ENCODE data around the gene YIPF2.

Gene YIPF2

DNA sequence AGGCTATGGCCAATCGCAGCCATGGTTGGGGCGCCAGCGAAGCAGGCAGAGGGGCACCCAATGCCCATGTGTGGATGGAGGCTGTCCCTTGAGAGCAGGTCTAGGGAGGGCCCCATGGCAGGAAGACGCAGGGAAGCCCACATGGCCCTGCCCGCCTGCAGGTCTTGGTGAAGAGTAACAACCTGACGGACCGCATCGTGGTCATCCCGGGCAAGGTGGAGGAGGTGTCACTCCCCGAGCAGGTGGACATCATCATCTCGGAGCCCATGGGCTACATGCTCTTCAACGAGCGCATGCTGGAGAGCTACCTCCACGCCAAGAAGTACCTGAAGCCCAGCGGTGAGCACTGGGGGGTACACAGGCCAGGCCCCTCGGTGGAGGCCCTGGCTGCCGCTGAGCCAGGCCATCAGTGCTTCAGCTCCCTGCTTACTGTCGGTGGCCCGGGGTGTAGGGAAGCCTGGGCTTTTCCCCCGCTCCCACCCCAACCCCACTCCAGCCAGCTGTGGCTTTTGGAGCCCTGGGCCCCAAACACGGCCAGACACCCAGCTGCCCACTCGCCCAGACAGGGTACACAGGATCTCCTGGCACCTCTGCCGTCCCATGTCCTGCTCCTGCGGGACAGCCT, 14.6 kb downstream of the YIPF2 start:
- FAIRE-seq: no peak
- no peak for DNase-seq (ENCODE audit: insufficient read length, low spot score)

DNA sequence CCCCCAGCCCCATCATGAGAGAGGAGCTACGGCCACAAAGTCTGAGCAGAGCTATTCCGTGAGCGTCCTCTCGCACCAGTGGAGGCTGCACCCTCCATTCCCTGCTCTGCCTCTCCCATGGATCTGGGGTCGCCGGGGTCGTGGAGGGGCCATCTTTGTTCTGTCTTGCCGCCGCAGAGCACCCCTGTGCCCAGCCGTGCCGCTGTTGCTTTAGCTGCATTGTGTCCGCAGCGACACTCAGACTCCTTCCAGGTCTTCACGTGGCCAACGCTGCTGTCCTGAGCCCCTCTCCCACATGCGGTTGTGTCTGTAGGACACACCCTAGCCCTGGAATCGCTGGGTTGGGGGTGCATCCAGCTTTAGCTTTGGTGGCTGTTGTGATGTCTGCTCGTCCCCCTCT, 15.8 kb downstream of the YIPF2 start:
- FAIRE-seq (no peak), DNase-seq (ENCODE audit: insufficient read length, low spot score) (no peak)

DNA sequence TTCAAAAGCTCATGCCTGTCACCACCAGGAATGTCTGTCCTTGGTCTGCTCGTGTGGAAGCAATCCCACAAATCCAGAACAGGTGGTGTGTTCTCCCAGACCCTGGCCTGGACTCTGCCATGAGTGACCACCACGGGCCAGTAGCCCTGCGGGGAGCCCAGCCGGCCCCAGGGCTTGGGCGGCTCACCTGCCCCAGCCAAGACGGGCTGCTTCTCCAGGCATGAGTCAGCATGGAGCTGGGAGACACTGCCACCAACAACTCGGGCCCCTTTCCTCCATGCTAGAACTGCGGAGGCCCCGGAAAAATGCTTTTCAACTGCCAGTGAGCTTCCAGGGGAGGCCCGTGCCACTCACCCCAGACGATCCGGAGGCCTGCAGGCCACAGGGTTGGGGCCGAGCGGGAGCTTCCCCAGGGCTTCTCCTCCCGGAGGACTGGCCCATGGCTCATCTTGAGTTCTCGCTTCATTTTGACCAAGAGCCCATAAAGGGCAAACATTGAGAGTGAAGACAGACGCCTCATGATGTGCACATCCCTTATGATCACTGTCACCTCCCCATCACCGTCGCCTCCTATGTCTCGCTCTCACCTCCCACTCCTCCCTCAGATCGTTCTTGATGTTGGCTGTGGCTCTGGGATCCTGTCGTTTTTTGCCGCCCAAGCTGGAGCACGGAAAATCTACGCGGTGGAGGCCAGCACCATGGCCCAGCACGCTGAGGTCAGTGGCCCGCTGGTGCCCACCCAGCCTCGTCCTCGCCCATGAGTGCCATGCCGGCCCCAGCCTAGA, 16.7 kb downstream of the YIPF2 start:
- FAIRE-seq (no peak), DNase-seq (ENCODE audit: insufficient read length, low spot score) (no peak)

DNA sequence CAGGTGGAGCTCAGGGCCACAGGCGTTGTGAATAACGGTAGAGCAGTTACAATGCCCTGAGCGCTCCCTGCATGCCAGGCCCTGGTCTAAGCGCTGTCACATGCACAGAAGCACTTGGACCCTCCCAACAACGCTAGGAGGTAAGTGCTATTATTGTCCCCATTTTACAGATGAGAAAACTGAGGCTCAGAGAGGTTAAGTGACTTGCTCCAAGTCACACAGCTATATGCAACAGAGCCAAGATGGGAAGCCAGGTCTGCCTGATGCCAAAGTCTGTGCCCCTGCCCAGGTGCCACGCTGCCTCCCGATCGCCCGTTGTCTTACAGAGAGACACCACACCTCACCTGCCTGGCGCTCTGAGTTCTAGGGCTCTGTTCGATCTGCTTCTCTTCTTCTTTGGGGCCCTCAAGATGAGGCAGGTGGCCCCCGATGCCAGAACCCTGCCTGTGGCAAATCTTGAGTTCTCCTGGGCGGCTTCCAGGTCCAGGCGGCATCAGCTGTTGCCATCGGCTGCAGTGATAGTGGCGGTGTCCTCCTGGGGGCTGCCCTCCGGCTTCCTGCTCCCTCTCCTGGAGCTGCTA, 20.0 kb downstream of the YIPF2 start:
- DNase-seq (ENCODE audit: insufficient read length, low spot score) (no peak), FAIRE-seq (no peak)

DNA sequence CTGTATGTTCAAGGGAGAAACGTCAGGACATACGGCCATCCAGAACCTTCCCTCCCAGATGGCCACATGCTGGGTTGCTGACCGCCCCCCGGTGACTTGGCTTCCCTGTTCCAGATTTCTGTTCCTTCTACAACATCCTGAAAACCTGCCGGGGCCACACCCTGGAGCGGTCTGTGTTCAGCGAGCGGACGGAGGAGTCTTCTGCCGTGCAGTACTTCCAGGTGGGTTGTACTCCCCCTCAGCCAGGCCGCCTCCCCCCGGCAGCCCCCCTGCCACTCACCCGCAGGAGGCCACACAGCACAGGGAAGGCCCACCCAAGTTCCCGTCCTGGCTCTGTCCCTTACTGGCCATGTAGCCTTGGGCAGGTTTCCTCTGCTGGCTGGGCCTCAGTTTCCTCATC, 20.5 kb downstream of the YIPF2 start:
- peak; percentile 26 for FAIRE-seq
- DNase-seq (ENCODE audit: insufficient read length, low spot score): no peak

DNA sequence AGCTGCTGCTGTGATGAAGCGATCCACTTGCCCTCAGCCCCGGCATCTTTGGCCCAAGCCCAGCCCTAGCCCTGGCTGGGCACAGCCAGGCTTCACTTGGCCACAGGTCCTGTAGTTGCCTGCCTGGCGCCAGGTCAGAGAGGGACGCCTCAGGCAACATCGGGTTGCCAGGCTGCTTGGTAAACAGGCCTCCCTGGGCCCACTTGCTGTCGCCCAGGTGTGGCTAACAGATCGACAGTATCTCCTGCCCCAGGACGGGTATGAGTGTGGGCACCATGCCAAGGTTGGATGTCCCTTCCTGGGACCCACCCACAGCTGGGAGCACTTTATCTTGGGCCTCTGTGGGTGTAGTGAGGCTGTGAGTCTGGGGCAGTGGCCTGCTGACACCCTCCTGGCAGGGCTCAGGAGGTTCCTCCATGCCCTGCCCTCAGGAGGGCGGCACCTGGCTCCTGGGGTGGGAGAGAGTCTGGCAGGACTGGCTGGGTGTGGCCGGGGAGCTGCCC, 29.2 kb downstream of the YIPF2 start:
- FAIRE-seq: no peak

DNA sequence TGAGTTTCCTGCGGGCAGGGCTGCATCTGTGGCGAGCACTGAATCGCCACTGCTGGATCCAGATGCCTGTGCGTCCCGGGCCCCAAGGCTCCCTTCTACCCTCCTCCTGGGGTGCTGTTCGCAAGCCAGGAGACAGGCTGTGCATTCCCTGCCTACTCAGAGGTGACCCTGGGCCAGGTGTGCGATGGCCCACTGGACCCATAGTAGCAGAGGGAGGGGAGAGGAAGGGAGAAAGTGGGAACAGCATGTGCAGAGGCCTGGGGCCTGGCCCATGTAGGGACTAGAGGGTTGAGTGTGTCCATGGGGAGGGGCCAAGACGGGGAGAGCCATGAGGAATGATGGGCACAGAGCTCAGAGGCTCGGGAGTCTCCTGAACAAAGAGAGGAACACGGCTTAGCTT, 29.8 kb downstream of the YIPF2 start:
- no peak for FAIRE-seq
- DNase-seq (ENCODE audit: insufficient read length, low spot score): no peak

More for the DNA sequence above, 29.2 kb downstream of the YIPF2 start:
- DNase-seq (ENCODE audit: insufficient read length, low spot score): no peak

DNA sequence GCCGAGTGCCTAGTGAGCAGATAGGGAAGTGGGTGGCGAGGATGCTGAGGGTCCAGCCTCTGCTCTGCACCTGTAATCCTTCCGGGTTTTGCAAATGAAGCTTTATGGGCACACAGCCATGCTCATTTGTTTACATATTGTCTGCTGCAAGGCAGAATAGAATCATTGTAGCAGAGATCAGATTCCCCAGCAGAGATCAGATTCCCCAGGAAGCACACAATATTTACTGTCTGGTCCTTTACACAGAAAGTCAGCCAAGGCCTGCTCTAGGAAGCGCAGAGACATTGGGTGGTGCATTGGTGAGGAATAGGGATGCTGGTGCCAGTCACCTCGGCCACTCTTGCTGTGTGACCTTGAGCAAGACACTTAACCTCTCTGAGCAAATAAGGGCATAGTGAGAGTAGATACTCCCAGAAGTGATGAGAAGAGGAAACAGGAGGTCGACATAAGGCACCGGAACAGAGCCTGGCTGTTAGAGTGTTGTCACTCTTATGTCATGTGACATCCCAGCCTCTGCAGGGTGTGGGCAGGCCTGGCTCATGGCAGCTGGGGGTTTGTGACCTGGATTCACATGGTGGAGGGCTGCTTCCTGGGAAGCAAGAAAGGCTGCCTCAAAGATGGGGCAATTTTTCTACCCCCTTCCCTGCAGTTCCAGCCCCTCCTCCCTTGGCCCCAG, 31.4 kb downstream of the YIPF2 start:
- DNase-seq (ENCODE audit: insufficient read length, low spot score): no peak
- FAIRE-seq: no peak

DNA sequence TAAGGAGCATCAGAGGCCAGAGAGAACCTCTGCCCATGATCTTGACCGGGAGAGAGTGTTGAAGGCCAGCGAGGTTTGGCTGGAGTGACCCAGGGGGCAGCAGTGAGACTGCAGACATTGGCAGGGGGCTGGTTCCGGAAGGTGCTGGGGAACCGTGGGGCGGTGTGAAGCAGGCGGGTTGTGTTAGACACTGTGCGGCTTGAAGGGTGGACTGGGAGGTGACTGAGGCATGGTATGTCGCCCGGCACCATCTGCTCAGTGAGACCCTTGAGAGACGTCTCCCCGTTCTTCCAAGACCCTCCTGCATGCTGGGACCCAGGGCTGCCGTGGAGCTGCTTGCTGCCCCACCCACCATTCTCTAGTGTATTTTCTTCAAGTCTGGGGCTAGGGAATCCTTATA, 32.5 kb downstream of the YIPF2 start:
- no peak for FAIRE-seq

DNA sequence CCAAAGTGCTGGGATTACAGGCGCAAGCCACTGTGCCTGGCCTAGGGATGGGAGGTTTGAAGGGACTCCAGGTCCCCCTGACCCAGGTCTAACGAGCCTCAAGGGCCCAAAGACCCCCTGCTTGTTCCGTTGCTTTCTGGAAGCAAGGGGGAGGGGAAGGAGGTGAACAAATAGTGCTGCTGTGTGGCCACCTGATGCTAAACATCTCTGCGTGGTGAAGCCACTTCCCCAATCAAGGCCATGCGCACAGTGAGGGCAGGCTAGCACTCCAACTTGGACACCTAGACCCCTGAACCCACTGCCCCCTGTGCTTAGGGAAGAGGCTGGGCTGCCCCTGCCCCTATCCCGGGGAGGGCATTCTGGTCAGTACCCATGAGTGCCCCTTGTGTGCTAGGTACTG, 33.1 kb downstream of the YIPF2 start:
- FAIRE-seq (no peak), DNase-seq (ENCODE audit: insufficient read length, low spot score) (no peak)

More for the DNA sequence above, 32.5 kb downstream of the YIPF2 start:
- DNase-seq (ENCODE audit: insufficient read length, low spot score): no peak

DNA sequence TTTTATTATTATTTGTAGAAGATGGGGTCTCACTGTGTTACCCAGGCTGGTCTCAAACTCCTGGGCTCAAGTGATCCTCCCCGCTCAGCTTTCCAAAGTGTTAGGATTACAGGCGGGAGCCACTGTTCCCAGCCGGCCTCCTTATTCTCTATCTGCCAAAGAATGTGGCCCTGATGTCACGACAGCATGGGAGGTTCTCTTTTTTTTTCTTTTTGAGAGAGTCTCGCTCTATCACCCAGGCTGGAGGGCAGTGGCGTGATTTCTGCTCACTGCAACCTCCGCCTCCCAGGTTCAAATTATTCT, 33.6 kb downstream of the YIPF2 start:
- DNase-seq (ENCODE audit: insufficient read length, low spot score) (no peak), FAIRE-seq (no peak)

DNA sequence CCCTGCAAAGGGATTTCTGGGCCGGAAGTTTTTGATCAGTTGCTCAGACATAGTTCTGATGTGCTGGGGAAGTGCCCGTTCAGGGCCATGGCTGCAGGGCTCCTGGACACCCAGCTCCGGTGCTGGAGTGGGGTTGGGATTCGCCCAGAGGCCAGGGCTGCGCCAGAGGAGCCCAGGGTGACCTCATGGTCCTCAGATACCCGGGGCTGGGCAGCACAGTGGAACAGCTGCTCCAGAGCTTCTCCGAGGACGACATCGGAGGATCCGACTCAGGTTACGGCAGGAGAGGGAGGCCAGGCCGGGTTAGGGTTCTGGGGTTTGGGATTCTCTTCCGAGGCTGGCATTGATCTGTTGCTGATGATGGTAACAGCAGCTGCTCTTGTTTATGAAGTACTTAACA, 36.2 kb downstream of the YIPF2 start:
- FAIRE-seq (no peak), DNase-seq (ENCODE audit: insufficient read length, low spot score) (no peak)

DNA sequence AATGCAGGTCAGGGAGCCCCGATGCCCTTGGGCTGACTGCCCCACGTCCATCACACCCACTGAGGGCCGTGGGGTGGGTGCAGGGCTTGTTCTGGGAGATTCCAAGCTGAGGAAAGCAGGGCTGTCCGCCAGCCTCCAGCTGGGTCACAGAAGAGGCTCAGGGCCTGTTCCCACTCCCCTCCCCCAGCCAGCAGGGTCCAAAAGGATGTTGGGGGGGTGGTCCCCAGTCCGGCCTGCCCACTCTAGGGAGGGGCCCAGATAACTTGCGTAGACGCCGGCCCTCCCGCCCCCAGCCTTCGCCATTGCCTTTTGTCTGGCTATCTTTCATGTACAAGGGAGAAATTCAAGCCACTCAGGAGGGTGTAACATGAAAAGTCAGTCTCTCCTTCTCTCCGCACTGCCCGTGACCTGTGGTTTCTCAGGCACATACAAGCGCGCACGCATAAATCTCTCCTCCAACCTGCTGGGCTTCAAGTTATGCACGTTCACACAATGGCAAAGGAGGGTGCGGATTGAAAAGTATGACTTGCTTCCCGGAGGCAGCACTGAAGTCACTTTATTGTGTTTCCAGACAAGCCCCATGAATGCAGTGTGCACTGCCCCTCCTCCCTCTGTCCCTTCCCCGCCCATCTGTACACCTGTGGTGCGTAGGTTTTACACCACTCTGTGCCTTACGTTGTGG, 36.9 kb downstream of the YIPF2 start:
- DNase-seq (ENCODE audit: insufficient read length, low spot score) (no peak), FAIRE-seq (no peak)

DNA sequence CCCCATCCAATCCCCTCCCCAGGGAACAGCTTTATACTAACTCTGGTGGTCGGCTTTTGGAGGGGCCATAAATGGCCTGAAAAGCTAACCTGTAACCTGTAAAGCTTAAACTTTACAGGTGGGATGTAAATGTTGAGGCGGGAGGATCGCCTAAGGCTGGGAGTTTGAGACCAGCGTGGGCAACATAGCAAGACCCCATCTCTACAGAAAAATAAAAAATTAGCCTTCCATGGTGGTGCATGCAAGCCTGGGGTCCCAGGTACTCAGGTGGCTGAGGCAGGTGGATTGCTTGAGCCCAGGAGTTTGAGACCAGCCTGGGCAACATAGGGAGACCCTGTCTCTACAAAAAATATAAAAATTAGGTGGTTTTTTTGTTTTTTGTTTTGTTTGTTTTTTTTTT, 38.6 kb downstream of the YIPF2 start:
- no peak for DNase-seq (ENCODE audit: insufficient read length, low spot score)
- no peak for FAIRE-seq

DNA sequence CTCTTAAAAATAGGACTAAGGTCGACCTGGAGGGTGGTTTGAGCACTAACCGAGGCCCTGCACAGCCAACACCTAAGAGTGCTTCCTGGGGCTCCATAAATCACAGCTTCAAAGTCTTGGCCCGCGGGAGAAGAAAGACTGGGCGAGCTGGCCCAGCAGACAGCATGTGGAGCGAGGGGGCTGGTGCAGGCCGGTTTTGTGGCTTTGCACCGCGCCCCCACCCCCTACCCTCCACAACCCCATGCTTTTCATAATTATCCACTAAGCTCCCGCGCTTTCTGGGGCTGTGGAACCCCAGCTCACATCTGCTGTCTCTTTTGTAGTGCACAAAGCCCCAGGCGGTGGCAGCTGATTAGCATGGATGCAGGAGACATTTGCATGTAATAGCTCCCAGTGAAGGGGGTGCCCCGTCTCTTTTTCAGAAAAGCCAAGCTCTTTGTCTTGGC, 40.0 kb downstream of the YIPF2 start:
- DNase-seq (ENCODE audit: insufficient read length, low spot score): no peak

DNA sequence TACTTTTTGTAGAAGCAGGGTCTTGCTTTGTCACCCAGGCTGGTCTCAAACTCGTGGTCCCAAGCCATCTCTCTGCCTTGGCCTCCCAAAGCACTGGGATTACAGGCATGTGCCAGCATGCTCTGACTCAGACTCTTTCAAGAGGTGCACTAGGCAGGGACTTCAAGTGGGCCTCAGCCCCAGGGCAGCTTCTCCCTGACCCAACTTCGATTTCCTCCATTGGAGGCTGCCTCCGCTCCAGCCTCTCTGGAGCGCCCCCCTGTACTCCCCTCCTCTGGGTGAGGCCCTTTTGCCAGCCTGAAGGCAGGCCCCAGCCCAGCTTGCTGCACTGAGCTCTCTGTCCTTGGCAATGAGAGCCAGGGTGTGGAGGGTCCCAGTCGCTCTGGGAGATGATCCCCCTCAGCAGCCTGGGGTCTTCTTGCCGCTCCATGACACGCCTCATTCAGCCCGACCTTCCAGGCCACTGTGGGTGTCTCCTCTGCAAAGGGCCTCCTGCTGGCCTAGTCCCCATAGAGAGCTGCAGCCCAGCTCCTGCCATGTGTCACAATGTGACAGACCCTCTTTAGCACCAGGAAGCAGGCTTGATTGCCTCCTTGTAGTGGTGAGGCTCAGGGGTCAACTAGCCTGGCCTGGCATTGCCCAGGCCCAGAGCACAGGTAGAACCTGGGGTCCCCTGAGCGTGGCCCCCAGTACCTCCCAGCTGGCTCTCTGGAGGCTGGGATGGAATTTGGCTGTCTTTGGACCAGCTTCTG, 40.6 kb downstream of the YIPF2 start:
- DNase-seq (ENCODE audit: insufficient read length, low spot score): no peak
- no peak for FAIRE-seq

More for the DNA sequence above, 40.0 kb downstream of the YIPF2 start:
- no peak for FAIRE-seq

DNA sequence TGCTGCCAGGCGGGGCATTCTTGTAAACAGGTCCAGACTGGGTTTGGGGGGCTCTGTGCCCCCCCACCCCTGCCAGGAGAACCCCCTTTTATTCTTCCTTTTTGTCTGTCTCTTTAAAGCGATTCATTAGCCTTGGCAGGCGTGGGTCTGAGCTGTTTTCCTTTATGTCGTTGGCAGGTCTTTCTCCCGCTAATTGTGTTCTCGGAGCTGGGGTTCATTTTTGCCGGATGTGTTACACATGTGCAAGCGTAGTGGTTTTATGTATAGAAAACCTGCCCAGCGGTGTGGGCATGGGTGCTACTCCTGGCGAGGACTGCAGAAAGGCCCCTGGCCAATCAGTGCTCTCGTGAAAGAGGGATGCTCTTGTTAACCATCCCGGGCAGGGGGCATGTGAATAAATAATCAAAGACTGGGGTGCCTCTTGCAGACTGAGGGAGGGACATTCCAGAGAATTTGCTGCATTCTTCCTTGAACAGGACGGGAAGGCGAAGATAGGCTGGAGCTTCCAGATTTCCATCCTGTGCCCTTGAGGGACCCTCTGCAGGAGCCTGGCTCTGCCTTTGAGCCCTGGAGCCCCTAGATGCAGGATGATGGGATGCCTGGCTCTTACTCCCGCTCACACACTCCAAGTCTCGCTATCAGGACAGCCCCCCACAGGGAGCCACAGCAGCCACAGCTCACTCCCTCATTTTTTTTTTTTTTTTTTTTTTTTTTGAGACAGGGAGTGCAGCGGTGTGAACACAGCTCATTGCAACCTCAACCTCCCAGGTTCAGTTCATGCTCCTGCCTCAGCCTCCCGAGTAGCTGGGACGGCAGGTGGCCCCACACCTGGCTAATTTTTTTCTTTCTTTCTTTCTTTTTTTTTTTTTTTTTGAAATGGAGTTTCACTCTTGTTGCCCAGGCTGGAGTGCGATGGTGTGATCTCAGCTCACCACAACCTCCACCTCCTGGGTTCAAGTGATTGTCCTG, 43.0 kb downstream of the YIPF2 start:
- no peak for FAIRE-seq

DNA sequence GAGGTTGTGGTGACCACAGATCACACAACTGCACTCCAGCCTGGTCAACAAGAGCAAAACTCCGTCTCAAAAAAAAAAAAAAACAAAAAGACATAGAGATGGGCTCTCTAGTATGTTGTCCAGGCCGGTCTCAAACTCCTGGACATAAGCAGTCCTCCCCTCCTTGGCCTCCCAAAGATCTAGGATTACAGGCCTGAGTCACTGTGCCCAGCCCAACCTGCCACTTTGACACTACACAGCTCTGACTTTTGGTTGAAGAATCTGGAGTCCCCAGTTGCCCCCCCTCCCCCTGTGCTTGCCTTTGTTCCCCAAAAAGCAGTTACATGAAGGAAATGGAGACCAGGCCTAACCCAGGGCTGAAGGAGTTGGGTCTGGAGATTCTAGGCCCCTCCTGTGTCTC, 44.2 kb downstream of the YIPF2 start:
- DNase-seq (ENCODE audit: insufficient read length, low spot score) (no peak), FAIRE-seq (no peak)

More for the DNA sequence above, 43.0 kb downstream of the YIPF2 start:
- no peak for DNase-seq (ENCODE audit: insufficient read length, low spot score)

DNA sequence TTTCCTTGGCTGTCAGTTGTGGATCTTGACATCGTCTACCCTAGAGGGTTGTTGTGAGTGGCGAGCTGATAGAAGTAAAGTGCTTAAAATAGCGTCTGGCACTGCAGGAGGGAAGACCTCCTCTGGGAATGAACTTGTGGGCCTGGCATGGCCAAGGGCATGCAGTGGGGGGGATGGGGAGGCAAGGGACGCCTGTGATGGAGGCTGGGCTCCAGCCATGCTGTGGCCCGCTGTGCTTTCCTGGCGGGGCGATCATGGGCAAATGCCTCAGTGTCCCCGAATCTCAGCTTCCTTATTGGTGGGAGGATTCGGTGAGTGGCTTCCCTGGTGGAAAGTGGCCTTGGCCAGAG, 46.4 kb downstream of the YIPF2 start:
- FAIRE-seq (no peak), DNase-seq (ENCODE audit: insufficient read length, low spot score) (no peak)
